GM18508 (cell line): ENCODE results near the gene HCN4.

Source experiments
- ATAC-seq: cut with Tn5 transposase; IDR thresholded peaks from one replicate; pipeline ENCODE4 v1.9.1; 2021; ENCODE audit warnings: moderate number of reproducible peaks; ENCODE audit not compliant: insufficient read depth, unreplicated experiment

The HCN4 gene

DNA sequence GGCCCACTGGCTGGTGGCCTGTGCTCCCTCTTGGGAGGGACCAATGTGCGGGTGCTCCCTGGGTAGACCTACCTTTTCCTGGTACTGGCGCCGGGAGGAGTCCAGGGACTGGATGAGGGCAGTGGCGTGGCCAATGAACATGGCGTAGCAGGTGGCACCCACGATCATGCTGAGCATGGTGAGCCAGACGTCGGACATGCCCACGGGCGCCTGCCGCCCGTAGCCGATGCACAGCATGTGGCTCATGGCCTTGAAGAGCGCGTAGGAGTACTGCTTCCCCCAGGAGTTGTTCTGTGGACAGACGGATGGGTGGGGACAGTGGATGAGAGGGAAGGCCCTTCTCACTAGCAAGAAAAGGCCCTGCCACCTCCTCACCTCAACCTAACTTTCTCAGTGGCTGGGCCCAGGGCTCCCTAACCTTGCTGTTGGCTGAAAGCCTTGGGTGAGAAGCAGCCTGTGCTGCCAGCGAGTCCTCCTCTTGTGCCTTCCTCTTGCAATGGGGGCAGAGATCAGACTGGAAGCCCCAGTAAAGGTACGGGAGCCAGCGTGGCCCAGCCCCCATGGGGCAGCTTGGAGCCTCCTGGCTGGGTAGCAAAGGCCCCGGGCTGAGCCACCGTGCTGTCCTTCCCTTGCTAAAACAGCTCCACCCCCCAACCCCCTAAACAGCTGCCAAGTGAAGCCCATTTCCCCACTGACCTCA is 39.1 kb downstream of the HCN4 start:
- ATAC-seq = no peak

DNA sequence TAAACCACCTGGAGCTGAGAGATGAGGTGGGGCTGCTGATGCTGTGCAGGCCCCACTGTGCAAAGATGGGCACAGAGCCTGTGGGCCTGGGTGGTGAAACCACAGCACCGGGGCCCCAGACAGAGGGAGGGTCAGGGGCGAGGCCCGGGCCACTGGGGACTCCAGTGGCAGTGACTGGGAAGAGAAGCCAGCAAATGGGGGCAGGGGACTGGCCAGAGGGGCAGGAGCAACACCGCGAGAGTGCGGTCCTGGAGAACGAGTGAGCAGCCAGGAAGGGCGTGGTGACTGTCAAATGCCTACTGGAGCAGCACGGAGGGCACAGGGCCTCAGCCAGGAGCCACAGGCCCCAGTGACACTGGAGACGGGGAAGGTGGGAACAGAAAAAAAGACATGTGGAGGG is 39.8 kb downstream of the HCN4 start:
- ATAC-seq = no peak

DNA sequence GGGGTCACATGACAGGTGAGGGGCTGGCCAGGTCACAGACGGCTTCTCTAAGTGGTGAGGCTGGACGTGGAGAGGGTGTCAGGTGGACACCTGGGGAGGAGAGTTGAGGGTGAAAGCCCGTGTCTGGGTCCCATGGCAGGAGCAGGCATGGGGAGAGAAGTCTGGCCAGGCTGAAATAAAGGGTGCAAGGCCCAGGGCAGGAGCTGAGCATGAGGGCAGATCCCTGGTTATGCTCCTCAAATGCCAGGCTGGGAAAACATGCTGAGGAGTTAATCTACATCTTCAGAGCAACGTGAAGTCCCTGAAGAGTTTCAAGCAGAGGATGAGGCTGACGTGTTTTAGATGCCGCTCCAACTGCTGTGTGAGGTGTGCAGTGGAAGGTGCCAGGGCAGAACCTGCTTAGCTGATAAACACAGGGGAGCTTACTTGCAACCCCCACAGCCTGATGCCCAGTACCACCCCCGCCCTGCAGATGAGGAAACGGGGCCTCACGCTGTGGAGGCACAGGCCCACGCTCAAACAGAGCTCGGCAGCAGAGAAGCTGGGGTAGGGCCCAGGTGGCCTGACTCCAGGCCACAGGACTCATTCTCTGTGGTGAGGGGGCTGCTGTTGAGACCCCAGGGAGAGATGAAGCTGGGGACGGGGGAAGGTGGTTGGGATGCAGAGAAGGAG is 40.5 kb downstream of the HCN4 start:
- no peak for ATAC-seq

DNA sequence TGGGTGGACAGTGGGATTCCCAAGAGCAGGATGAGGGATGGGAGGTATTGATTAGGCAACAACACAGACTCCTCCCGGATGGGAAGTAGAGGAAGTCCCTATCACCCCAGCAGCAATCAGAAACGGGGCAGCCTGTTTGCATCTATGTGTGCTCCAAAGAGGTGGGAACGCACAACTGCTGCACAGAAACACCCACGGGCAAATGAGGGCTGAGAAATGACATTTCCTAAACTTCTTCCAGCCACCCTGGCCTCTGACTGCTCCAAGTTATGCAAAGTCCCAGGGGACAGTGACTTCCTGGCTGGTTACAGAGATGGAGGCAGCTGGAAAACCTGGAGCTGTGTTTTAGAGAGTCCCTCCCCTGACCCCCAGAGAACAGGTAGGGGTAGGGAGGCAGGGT is 42.6 kb downstream of the HCN4 start:
- no peak for ATAC-seq

DNA sequence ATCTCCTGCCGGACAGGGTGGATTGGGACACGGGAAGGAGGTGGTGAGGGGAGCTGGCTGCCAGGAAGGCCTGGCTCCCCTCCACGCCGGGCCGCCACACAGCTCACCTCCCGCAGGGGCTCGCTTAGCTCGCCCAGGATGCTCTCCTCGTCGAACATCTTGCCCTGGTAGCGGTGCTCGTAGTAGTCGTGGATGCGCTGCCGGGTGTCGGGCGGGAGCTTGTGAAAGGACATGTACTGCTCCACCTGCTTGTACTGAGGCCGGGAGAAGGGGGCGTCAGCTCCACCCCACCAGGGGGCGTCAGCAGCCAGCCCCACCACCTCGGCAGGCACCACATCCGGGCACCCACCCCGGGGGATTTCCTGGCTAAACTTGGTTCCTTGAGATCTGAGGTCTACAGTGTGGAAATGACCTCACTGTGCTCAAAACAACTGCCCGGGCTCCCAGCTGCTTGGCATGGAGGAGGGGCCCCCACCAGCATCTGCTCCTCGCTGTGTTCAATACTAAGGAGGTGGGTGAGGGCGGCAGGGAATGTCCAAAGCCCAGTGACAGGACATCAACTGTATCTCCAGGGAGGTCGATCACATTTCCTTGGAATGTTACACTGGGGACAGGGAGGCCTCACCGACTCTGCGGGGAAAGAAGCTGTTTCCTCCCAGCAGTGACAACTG is 43.4 kb downstream of the HCN4 start:
- ATAC-seq = no peak

DNA sequence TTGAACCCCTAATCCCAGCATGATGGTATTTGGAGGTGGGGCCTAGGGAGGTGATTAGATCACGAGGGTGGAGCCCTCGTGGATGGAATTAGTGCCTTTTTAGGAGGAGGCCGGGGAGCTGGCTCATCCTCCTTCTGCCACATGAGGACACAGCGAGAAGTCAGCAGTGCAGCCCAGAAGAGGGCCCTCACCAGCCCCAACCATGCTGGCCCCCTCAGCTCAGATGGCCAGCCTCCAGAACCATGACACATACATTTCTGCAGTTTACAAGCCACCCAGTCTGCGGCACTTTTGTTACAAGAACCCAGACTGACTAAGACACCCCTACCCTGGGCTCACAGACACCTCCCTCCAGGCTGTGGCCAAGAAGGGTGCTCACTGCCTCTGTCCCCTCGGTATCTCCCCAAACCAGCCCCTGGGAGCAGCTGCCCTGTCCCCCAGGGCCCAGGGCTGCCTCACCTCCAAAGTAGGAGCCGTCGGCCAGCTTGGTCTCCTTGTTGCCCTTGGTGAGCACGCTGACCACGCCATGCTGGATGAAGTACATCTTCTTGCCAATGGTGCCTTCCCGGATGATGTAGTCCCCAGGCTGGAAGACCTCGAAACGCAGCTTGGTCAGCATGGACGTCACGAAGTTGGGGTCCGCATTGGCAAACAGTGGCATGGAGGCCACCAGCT is 44.1 kb downstream of the HCN4 start:
- no peak for ATAC-seq

DNA sequence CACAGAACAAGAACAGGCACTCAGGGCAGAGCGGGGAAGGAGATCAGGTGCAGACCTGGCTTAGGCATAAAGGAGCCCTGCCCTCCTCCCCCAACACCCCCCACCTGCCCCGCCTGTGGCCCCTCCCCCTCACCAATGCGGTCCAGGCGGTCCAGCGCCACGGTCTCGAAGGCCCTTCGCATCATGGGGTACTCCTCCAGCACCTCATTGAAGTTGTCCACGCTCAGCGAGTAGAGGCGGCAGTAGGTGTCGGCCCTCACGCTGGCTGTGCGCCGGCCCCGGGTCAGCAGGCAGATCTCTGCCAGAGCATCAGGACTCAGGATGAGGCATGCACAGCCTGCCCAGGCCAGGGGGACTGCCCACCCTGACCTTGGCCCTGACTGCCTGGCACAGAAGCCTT is 44.8 kb downstream of the HCN4 start:
- no peak for ATAC-seq

DNA sequence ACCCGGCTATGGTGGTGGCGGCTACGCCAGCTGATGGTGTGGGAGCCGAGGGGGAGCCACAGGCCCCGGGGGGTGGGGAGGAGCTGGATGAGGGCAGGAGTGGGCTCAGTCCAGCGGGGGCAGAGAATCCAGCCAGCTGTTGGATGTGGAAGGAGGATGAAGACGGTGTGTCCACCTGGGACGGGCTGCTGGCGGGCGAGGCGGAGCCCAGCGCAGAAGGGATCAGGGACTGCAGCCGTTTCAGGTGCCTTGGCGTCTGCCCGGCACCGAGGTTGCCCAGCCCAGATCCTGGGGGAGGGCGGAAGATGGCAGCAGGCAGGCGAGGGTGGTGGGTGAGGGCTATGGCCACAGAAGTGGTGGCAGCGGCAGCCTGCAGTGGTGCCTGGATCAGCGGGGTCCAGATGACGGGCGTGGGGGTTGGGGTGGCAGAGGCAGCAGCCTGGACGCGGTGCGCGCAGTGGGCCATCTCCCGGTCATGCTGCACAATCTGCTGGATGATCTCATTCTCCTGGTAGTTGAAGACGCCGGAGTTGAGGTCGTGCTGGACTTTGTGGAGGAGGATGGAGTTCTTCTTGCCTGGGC is 45.3 kb downstream of the HCN4 start:
- ATAC-seq = no peak

DNA sequence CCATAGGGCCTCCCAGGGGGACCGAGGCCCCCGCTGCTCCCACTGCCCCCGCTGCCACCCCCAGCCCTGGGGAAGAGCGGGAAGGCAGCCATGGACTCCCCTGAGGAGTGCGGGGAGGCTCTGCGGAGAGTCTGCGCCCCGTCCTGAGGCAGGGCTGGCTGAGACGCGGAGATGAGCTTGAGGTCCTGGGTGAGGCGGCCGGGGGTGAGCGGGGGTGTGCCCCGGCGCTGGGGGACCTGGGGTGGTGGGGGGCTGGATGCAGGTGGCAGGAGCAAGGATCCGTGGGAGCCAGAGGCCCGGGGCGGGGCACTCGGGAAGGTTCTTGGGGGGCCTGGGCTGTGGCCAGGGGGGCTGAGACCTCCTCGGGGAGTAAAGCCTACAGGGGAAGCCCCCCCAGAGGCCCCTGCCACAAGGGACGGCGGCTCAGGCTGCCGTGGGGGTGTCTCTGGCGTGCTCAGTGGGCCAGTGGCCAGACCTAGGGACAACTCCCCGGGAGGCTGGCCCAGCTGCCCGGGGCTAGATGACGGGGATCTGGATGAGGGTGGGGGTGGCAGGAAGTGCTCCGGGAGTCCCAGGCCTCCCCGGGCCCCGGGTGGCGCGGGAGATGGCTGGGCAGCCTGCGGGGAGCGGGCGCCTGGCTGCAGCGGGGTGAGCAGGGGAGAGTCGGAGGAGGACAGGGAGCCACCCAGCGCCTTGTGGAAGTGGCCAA is 45.9 kb downstream of the HCN4 start:
- ATAC-seq = no peak

DNA sequence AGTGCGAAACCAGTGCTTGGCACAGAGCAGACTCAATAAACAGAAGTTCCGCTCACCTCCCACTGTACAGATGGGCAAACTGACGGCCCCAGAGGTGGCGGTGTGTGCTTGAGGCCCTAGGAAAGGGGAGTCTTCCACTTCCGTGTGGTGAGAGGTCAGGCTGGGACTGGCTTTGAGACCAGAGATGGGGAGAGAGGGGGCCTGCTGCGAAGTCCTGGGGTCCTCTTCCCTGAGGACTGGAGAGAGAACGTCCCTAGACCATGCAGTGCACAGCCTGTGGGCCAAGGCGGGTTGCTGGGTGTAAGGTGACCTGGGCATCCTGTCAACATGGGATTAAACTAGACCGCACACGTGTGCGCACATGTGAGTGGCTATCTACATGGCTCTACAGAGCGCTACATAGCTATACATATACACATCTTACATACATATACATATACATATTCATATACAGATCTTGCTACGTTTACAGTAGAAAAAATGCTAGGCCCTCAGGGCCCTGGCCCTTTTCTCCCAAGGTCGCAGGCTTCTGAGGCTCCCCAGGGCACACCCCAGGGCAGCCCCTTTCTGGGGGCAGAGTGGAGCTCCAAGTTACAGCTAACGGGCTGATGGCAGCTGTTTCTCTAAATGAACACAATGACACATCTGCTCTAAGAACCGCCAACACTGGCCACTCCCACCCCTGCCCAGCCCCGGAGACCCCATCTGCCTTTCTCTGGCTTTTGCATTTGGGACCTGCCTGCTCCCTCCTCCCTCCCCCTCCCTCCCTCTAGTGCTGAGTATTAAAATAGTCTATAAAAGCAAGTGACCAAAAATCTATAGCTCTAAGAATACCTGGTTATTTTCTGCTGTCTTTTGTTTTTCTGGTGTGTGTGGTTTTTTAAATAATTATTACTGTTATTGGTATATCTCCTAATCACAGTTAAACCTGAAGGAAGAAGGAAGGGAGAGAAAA is 47.0 kb downstream of the HCN4 start:
- no peak for ATAC-seq

DNA sequence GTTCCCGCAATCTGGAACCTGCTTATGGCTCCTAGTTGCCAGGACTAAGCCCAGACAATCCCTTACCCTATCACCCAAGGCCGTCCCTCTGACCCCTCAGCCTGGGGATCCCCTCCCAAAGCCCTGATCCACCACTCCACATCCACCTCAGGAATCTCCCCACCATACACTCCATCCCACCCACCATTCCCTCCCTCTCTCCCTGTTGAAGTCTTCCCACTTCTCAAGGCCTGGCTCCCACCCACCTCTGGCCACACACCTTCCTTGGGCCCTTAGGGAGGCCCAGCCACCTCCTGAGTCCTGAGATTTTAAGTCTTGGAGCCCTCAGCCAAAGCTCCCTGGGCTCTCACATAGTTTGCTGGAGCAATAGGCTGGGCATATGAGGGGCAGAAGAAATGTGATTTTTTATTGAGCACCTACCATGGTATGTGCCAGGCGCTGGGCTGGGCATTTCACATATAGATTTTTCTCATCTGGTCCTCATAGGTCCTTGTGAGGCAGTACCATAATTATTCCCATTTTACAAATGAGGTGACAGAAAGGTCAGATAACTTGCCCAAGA is 48.1 kb downstream of the HCN4 start:
- no peak for ATAC-seq

DNA sequence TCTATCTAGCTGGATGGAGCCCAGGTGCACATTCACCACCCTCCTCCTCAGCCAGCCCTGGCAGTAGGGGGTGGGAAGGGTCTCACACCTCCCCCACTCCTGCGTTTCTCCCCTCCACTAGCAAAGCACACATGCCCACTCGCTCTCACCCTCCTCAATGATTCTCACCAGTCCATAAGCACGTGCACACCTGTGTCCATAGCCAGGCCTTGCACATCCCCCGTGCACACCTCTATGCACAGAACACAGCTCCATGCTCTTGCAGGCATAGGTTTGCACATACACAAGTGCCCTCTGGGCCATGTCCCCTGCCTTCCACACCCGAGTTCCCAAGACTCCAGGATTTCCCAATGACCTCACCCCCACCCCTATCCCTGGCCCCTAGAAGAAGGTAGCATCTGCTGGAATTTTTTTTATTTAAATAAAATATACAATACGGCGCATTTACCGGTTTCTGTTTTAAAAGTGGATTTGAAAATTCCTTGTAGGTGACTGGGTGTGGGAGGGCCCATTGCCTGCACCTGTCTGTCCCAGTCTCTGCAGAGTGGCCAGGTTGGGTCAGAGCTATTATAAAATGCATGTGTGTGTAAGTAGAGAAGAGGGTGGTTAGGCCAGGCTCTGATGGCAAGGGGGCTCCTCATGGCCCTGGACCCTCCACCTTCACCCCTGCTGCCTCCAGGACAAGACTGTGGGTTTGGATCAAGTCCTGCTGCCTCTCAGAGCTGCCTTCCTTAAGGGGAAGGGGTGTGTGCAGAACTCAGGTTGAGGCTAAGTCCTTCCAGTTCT is 49.1 kb downstream of the HCN4 start:
- ATAC-seq = no peak

DNA sequence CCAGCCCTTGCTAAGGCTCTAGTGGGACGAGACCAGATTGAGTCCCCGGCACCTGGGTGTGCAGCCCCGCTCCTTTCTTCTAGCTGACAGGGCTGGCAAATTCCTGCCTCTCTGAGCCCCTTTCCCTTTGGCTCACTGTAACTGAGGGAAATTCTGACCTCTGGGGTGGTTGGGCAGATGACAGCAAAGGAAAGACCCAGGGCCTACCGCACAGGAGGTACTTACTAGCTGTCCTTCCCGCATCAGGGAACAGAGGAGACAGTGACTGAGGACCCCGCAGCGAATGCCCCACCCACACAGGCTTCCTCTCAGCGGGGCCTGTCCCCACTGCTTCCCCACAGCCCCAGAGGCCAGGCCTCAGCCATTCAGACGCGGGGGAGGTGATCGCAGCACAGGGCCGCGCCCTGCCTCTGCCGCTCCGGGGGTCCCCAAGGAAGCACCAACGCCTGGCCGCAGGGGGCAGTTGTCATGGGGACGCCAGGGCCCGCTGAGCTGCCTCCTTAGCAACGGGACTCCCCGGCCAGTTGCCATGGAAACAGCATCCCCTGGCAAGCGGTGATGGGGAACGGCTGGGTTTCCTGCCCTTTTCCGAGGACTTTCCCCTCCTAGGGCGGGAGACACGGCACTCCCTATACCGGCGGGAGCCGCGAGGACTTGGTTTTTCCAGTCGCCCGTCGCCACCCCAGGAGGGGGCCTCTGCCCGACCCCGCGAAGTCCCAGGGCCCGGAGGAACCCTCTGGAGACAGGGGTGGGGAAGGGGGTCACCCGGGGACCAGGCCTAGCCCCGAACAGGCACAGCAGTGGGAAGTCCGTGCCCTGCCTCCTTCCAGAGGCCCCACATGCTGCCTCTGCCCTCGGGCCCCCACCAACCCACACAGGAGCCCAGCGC is 50.1 kb downstream of the HCN4 start:
- no peak for ATAC-seq

DNA sequence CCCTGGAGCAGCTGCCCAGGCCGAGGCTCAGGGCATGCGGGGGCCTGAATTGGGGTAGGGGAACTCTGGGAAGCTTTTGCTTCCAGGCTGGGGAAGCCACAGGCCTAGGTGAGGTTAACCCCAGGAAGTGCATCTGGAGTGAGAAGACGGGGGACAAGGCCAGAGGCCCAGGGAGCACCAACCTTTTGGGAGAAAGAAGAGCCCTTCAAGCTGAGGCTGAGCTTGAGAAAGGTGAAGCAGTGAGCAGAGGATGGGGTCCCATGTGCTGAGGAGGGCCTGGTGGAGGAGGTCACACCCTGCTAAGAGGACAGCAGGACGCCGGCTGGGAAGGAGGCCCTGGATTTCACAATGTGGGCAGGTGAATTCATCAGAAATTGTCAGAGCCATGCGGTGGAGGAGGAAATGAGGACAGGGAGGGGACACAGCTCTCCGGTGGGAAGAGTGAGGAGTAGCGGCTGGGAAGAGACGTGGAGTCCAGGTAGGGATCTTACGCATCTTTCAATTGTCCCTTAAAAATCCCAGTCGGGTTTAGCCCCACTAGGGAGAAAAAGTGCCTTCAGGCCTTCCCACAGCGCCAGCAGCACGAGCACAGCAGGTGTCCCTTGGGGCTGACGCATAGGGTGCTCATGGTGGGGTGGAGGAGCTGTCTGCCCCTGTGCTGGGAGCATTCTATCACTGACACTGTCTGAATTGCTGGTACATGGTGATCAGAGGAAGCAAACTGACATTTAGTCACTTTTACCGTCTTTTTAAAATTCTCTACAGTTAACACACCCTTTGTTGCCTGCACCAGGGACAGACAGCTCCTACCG is 50.9 kb downstream of the HCN4 start:
- ATAC-seq = no peak

DNA sequence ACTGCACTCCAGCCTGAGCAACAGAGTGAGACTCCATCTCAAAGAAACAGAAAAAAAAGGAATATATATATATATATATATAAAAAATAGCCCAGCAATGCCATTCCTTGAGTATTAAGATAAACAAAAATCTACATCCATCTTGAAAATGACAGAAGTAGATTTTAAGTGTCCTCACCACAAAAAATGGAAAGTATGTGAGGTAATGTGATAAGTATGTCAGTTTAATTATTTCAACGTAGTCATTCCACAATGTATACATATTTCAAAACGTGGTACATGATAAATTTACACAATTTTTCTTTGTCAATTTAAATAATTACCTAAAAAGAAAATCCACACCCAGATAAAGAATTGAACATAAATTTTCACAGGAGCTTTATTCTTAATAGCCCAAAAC is 54.9 kb downstream of the HCN4 start:
- no peak for ATAC-seq

DNA sequence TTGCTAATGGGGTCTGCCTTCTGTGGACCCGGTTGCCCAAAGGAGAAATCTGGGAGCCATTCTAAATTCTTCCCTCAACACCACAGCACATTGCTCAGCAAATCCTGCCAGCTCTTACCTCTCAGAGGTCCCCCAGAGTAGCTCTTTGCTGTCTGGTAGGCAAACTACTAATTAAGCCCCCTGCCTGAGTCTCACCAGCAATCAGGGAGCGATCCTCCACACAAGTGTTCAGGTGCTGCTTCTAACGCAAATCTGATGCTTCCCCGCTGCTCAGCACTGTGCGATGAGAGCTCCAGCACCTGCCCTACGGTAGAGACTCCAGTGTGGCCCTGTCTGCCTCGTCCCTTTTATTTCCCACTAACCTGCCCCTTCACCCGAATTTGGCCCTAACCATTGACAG is 60.5 kb downstream of the HCN4 start:
- no peak for ATAC-seq
